K562 (cell line): ENCODE results near the gene SLC25A21.

ENCODE experiments used
- CTCF ChIP-seq, 3 experiments: IDR thresholded peaks in 2 of 3; conservative IDR thresholded peaks in 1 of 3; 2 replicates each; pipeline ENCODE4 v1.5.1; 2011 to 2012; ENCODE audit warnings: low read length in 3 of 3, mild to moderate bottlenecking in 3 of 3, control low read depth in 2 of 3, improper control_type of control experiment in 1 of 3, inconsistent platforms in 1 of 3, low read depth in 1 of 3, mixed read lengths in 1 of 3, moderate library complexity in 1 of 3; ENCODE audit not compliant: insufficient read depth in 2 of 3
- DPF2 ChIP-seq: fragments of 450-650 bp; IDR thresholded peaks from 2 replicates; pipeline ENCODE4 v1.6.1; 2016
- E2F8 ChIP-seq: fragments of 450-650 bp; IDR thresholded peaks from 2 replicates; pipeline ENCODE4 v1.7.1; 2018; ENCODE audit warnings: mild to moderate bottlenecking, low read depth; ENCODE audit not compliant: partially characterized antibody
- EZH2 ChIP-seq: IDR thresholded peaks from 2 replicates; pipeline ENCODE4 v1.6.1; 2012; ENCODE audit warnings: low read depth, mild to moderate bottlenecking, inconsistent platforms, low read length, borderline replicate concordance
- MAFG ChIP-seq: fragments of 450-650 bp; conservative IDR thresholded peaks from 2 replicates; pipeline ENCODE4 v1.6.1; 2016; ENCODE audit warnings: missing genetic modification characterization, missing compliant biosample characterization
- MTA1 ChIP-seq: fragments of 450-650 bp; IDR thresholded peaks from 2 replicates; pipeline ENCODE4 v1.6.1; 2017; ENCODE audit warnings: borderline replicate concordance
- RAD21 ChIP-seq, 2 experiments: fragments of 250-450 bp in 1 of 2; fragments of 450-650 bp in 1 of 2; sonication (Bioruptor Pico) in 1 of 2; formaldehyde crosslinking in 1 of 2; IDR thresholded peaks in 1 of 2; conservative IDR thresholded peaks in 1 of 2; 2 replicates each; pipeline versions ENCODE4 v1.4.0 to v1.8.0; 2020 to 2022; ENCODE audit warnings: mild to moderate bottlenecking in 2 of 2, moderate library complexity in 1 of 2
- SIN3A ChIP-seq, 2 experiments: fragments of 150-350 bp in 1 of 2; IDR thresholded peaks; 2 replicates each; pipeline ENCODE4 v1.6.1; 2011 to 2016; ENCODE audit warnings: borderline replicate concordance in 2 of 2, low read depth in 2 of 2, low read length in 2 of 2, mild to moderate bottlenecking in 2 of 2, moderate library complexity in 2 of 2; ENCODE audit not compliant: control insufficient read depth in 1 of 2
- TAF7 ChIP-seq: fragments of 450-650 bp; IDR thresholded peaks from 2 replicates; pipeline ENCODE4 v1.6.1; 2016; ENCODE audit warnings: missing genetic modification characterization, missing compliant biosample characterization
- TRIM28 ChIP-seq: fragments of 450-650 bp; IDR thresholded peaks from 2 replicates; pipeline ENCODE4 v1.6.1; 2017
- ZBED1 ChIP-seq: IDR thresholded peaks from 2 replicates; pipeline ENCODE4 v1.6.1; 2014
- ZBTB43 ChIP-seq: sonication (generic); formaldehyde crosslinking; IDR thresholded peaks from 2 replicates; pipeline ENCODE4 v1.8.0; 2023; ENCODE audit warnings: mild to moderate bottlenecking, missing genetic modification reagents
- ZNF124 ChIP-seq: sonication (generic); formaldehyde crosslinking; IDR thresholded peaks from 2 replicates; pipeline ENCODE4 v1.8.1; 2022; ENCODE audit warnings: missing genetic modification reagents
- TF ChIP-seq, protein P1 (sequence below): sonication (generic); formaldehyde crosslinking; IDR thresholded peaks from 2 replicates; pipeline ENCODE4 v1.5.0; 2020; ENCODE audit warnings: missing genetic modification reagents

GRCh38 chr14:36859119-36859518, 313.3 kb downstream of the SLC25A21 start:
- TF ChIP-seq TAF7 (tag) (no peak), EZH2 (no peak), ZBTB43 (CRISPR knock-in tag) (no peak), E2F8 (no peak), ZNF124 (no peak), CTCF (IDR thresholded peaks at IDR 0.05 in 2 of 3, conservative IDR thresholded peaks at IDR 0.05 in 1 of 3; ENCODE audit: insufficient read depth in 2 of 3, low read depth in 1 of 3, low read length in 3 of 3) (no peak), ZBED1 (no peak), RAD21 (CRISPR knock-in tag; conservative IDR thresholded peaks at IDR 0.05 in 1 of 2, IDR thresholded peaks at IDR 0.05 in 1 of 2) (no peak), TRIM28 (no peak), MTA1 (no peak), DPF2 (no peak), MAFG (no peak), SIN3A (IDR thresholded peaks at IDR 0.05; ENCODE audit: borderline replicate concordance in 2 of 2, control insufficient read depth in 1 of 2, low read depth in 2 of 2, low read length in 2 of 2) (no peak)
- TF ChIP-seq, protein P1, sequence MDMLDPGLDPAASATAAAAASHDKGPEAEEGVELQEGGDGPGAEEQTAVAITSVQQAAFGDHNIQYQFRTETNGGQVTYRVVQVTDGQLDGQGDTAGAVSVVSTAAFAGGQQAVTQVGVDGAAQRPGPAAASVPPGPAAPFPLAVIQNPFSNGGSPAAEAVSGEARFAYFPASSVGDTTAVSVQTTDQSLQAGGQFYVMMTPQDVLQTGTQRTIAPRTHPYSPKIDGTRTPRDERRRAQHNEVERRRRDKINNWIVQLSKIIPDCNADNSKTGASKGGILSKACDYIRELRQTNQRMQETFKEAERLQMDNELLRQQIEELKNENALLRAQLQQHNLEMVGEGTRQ (CRISPR knock-in tag), result no peak
